GM21423 (cell line): ENCODE measurements around the gene KRTAP19-8.

Experiments used
- ATAC-seq: cut with Tn5 transposase; IDR thresholded peaks from one replicate; pipeline ENCODE4 v1.9.1; 2021; ENCODE audit warnings: mild to moderate bottlenecking, moderate library complexity; ENCODE audit not compliant: unreplicated experiment

The KRTAP19-8 gene

DNA sequence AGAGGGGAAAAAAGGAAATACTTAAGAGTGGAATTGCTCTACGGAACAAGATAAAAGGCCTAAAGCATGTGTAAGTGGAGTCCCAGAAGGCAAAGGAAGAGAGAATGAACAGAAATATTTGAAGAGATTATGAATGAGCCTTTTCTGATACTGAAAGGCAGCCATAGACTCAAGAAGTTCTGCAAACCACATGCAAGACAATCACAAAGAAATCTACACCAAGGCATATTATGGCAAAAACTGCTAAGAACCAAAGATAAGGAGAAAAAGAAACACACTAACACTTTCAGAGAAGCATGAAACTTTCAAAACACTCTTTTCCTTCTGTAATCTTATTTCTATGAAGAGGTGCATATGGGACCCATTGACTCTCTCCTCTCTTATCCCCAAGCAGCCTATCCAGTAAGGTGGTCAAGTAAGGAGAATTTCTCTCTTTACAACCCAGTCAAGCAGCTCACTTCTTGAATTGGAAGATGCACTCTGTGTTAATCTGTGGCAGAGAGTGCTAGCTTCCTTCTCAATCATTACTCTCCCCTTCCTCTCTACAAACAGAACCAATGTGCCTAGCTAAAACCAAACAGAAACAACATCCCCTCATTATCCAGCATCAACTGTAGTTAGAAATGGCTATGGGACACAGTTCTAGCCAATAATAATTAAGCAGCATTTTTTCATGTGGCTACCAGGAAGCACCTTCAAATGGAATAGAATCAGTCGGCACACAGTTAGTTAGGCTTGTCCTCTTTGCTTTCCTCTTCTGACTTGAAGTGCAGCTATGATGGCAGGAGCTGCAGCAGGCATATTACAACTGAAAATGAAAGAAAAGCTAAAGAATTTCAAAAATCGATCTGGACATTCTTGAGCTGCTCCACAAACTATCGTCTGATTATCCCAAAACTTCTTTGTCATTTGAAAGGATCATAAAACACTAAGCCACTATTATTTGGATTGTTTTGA is 25.9 kb downstream of the KRTAP19-8 start:
- no peak for ATAC-seq

DNA sequence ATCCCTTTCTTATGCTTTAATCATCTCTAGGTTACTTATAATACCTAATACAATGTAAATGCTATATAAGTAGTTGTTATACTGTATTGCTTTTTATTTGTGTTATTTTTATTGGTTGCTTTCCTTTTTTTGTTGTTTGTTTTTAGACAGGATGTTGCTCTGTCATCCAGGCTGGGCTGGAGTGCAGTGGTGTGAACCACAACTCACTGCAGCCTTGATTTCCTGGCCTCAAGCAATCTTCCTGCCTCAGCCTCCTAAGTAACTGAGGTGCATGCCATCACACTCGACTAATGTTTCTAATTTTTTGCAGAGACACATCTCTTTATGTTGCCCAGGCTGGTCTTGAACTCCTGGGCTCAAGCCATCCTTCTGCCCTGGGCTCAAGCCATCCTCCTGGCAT is 26.9 kb downstream of the KRTAP19-8 start:
- no peak for ATAC-seq

DNA sequence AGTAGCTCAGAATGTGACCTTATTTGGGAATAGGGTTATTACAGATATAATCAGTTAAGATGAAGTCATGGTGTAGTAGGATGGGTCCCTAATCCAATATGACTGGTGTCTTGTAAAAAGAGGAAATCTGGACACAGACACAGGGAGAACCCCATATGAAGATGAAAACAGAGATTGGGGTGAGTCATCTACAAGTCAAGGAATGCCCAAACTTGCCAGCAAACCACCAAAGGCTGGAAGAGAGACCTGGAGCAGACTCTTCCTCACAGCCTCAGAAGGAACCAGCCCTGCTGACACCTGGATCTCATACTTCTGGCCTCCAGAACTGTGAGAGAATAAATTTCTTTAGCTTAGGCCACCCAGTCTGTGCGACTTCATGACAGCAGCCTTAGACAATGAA is 29.9 kb downstream of the KRTAP19-8 start:
- ATAC-seq: no peak

DNA sequence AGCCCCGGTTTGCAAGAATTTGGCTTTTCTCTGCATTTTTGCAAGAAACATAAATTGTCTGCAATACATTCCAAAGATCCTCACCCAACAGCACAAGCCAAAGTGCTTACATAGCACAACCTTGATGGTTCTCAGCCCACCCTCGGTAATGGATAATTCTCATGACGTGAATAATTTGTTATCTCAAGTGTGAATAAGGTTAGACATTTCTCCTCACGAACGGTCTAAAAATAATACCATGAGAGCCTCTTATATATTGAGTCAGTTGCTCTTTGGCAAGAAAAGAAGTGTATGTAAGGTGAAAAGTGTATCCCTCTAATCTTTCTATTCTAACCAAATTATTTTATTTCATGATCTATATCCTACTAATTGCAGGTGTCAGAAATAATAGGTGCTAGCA is 33.3 kb downstream of the KRTAP19-8 start:
- ATAC-seq: no peak

DNA sequence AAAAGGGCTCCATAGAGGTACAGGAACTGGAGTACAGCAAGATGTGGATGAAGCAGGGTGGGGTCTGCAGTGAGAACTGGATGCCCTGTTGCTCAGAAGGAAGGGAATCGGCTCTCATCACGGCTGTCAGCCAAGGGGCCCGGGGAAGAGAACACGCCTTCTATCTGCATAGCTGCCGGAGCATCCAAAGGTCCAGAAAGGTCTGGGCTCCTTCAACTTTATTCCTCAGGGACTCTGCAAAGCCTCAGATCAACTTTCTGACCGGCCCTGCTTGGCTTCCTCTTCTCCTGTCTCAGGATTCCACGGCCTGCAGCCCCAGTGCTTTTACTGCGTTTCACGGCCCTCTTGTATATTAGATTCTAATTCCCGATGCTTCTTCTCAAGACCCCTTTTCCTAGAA is 34.8 kb downstream of the KRTAP19-8 start:
- ATAC-seq: no peak

DNA sequence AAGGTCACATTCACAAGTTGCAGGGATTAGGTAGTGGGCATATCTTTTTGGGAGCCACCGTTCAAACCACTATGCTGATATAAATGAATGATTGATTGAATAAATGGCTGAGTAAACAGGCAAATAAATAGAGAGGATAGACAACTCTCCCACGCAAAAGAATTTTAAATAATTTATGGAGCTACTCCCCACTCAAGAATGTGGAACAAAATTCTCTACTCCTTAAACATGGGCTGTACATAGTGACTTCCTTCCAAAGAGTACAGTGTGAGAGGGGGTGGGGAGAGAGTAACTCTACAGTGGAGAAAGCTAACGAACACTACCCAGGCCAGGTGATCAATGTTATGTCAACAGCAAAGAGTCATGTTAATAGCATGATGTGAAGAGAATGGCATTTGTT is 40.7 kb downstream of the KRTAP19-8 start:
- ATAC-seq: no peak

DNA sequence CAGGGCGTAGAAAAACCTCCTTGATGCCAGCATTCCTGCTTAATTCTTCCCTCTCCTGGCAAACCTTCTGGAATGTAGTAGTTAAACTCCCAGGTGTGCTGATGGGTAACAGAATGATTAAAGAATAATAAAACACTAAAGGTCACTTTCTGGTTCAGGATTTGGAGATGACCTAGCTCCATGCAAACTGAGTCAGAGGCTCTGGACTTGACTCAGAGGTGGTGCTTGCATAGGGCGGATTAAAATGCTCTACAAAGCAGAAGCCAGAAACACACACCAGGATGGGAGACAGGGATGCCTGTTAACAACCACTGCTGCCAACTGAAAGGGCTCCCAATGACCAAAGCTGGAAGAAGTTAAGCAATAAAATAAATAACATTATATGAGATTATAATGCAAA is 41.5 kb downstream of the KRTAP19-8 start:
- no peak for ATAC-seq

DNA sequence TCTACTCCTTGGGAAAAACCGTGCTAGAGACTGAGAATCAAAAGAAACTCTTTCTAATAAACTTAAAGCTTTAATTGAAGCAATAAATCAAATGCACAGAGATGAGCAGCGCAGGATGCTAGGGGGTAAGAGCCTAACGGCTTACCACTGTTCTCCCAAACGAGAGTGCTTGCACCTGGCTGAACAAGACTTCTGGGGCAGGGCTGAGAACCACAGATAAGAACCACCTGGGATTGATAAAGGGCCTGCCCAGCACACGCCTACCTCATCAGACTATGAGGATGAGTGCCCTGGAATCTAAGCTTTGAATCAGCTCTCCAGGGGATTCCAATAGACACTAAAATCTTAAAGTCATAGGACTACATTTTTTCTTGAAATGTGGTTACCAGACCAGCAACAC is 43.3 kb downstream of the KRTAP19-8 start:
- no peak for ATAC-seq

DNA sequence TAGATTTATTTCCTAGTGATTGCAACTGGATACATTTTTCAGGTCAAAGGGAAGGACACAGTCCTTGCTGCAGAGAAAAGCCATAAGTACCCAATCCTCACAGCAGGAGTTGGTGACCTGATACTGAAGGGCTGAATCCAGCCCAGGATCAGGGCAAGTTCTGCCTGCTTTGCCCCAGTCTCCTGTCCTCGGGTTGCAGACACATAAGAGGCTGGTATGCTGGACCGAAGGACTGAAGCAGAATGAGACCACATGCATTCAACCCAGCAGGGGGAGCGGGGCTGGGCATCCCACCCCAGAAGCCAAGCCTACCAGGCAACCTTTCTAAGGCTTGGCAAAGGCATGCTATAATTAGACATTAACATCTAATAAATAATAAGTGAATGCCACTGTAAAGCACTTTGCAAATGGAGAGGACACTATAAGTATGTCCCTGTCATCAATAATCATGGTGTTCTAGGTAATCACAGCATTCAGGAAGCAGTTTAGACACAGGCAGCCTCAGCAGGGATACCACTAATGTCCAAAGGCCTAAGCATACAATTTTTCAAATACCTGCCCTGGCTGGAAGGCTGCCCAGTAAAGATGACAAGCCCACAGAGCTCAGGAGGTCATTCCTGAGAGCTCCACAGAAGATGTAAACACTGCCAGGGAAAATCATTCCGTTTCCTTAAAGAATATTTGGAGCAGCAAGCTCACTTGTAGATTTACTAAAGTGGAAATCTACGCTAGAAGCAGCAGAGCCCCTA is 47.6 kb downstream of the KRTAP19-8 start:
- no peak for ATAC-seq

DNA sequence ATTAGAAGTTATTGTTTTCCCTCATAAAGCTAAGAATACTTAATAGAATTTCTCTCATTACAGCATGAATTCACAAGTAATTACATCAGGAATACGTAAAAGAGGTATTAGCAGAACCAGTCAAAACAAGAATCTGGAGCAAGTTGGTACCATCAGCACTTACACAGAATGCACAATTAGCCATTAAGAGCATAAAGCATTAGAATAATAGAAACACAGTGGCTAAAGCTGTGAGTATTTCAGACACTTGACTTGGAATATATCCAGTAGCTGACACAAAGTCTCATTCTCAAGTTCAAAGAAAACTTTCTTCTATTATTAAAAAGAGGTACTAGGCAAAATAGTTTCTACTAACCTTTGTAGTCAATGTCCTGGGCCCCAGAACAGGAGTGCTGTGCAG is 49.6 kb downstream of the KRTAP19-8 start:
- no peak for ATAC-seq
